Measurements from ENCODE around the gene SUMO3.
A peak's percentile ranks its signal among the peaks of the same experiment; 100 is the strongest.

SUMO3 gene

GRCh38 chr21:44801468-44802395 is 16.1 kb downstream of the SUMO3 start, which contains the start of gene UBE2G2:
TSS of gene UBE2G2 (minus strand) at chr21:44801820. CDS start at chr21:44801748, 72 bp downstream.
- peak; percentile 91 for DNase-seq

DNA sequence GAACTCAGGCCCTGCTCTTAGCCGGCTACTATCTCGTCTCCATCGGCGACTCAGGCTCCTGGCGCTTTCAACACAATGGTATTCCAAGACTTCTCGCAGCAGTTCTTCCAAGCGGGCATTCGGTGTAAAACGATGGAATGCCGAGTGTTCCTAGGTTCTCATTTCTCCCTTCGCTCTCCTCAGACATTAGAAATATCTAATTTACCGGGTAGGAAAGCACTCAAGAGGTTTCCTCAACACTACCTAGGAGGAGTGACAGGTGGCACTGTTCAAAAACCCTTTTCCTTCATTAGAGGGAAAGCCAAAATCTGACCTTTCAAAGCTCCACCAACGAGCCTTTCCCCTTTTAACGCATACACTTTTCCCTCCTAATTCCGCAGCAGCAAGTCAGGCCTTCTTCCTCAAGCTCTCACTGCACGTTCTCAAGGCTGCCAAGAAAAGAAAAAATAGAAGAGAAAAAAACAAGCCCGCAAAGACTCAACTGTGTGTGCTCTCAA is 16.8 kb downstream of the SUMO3 start:
- DNase-seq: no peak

GRCh38 chr21:44800103-44800502 is 17.8 kb downstream of the SUMO3 start:
- DNase-seq: no peak

DNA sequence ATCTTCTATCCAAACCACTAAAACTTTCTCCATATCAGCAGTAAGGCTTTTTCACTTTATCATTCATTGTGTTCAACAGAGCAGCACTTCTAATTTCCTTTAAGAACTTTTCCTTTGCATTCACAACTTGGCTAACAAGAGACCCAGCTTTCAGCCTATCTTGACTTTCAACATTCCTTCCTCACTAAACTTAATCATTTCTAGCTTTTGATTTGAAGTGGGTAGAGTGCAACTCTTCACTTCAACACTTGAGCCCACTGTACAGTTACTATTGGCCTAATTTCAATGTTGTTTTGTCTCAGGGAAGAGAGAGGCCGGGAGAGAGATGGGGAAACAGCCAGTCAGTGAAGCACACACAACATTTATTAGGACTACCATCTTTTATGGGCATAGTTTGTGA is 18.2 kb downstream of the SUMO3 start:
- no peak for DNase-seq

GRCh38 chr21:44797775-44798174 is 20.1 kb downstream of the SUMO3 start:
- no peak for DNase-seq

GRCh38 chr21:44795342-44795741 is 22.5 kb downstream of the SUMO3 start:
- DNase-seq: no peak

DNA sequence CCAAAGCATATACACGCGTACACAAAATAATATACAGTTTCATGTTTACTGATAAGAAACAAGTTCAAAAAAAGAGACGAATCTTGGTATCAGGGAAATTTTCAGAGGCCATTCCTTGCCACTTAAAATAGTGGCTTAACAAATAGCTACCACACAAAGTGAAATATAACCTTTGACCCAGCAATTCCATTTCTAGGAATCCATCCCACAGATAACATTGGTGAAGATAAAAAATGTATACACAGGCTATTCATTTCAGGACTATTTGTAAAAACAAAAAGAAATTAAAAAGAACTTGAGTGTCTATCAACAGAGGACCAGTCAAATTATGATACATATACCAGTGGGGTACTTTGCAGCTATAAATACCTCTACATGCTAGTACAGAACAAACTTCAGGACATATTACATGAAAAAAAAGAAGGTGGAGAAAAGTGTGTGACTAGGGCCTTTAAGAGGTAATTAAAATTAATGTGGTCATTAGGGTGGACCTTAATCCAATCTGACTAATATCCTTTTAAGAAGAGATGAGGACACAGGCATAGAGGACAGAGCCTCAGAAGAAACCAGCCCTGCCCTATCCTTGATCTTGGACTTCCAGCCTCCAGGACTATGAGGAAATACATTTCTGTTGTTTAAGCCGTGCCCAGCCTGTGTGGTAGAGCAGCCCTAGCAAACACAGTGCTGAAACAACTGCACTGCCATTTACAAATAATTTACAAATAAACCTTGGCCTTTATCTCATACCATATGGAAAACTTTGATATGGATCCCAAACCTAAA is 24.1 kb downstream of the SUMO3 start:
- DNase-seq: no peak

GRCh38 chr21:44792702-44793591 is 24.9 kb downstream of the SUMO3 start:
- peak; percentile 67 for DNase-seq

GRCh38 chr21:44791993-44792392 is 25.9 kb downstream of the SUMO3 start:
- DNase-seq: no peak

- no peak for DNase-seq
Measured at GRCh38 chr21:44791246-44791645, 26.6 kb downstream of the SUMO3 start.

DNA sequence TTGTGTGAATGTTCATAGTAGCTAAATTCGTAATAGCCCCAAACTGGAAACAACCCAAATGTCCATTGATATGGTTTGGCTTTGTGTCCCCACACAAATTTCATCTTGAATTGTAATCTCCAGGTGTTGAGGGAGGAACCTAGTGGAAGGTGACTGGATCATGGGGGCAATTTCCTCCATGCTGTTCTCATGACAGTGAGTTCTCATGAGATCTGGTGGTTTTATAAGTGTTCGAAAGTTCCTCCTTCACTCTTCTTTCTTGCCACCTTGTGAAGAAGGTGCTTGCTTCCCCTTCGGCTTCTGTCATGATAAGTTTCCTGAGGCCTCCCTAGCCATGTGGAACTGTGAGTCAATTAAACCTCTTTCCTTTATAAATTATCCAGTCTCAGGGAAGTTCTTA is 27.5 kb downstream of the SUMO3 start:
- no peak for DNase-seq

- no peak for DNase-seq
Measured at GRCh38 chr21:44789880-44790279, 28.0 kb downstream of the SUMO3 start.

DNA sequence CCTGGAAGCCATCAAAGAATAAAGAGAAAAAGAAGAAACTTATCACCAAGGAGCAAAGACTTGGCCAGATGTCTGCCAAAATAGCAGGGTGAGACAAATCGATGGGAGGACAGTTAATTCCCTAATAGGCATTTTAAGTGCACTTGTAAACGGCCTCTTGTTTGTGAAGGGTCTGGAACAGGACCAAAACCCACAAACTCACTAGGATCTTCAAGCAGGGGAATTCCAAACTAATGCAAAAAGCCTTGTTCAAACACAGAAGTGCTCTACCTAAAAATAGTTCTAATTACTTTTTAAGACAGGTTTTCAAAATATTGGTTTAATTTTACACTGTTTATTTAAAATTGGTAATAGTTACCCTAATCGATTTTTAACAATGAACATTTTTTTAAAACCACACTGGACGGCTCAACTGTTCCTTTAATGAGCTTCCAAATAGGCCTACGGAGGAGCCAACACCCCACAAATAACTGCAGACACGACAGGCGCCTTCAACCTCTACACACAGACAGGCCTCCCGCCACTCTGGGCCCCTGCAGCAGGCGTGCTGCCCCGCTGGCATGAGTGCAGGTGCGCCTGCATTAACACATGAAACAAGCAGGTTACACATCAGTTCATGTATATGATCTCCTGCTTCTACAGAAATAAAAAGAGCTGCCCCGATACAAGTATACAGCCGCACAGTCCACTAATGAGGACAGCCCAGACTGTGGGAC is 32.1 kb downstream of the SUMO3 start:
- no peak for DNase-seq

DNA sequence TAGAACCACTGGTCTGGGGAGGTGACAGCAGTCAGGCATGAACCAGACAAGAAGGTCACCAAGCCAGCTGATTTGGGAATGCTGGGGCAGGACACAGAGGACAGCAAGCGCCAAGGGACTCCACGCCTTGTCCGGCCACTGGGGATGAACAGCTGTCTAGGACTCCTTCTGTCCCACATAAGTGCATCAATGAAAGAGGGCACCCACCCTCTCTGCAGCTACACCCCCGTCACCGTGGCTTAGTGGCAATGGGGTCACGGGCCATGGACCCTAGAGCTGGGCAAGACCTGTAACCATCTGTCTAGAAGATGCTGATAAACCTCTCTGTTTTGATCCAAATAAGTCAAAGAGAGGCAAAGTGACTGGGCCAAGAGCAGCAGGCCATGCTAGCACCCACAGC is 33.1 kb downstream of the SUMO3 start:
- DNase-seq: no peak

GRCh38 chr21:44783020-44783696 is 34.7 kb downstream of the SUMO3 start:
- no peak for DNase-seq

- no peak for DNase-seq
Measured at GRCh38 chr21:44780767-44781459, 36.9 kb downstream of the SUMO3 start.

- DNase-seq: no peak
Measured at GRCh38 chr21:44780137-44780502, 37.7 kb downstream of the SUMO3 start.

- DNase-seq: no peak
Measured at GRCh38 chr21:44779417-44780136, 38.3 kb downstream of the SUMO3 start.

DNA sequence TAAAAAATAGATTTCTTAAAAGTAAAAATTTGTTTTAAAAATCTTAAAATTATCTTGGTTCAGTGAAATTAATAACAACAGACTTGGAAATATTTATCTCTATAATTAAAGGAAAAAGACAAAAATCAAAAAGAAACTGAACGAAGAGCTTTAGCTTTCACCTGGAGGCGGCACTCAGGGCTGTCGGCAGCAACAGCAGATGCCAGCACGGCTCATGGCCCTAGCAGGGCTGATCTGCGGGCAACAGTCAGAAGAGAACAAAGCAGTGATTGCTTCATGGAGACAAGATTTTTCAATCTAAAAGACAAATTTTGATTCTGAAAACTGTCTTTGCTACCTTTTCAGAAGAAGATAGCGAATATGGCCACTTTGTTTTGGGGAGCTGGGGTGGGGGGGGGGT is 38.9 kb downstream of the SUMO3 start:
- DNase-seq: no peak

- no peak for DNase-seq
Measured at GRCh38 chr21:44778499-44778911, 39.4 kb downstream of the SUMO3 start.
